ENCODE data around the gene JMJD8. TPM values are rescaled to one million over a fixed set of nuclear protein-coding genes. Genes with fewer than 3 reads are reported as not detected.
"Not testable (repeated sequence)": the region's sequence is repeated elsewhere in the genome, so short reads cannot be mapped to it uniquely, and the experiment has no call there.

The JMJD8 gene
- total RNA-seq, 1 donor from 2014 or later = 20.2 TPM

- DNase-seq (ENCODE audit: low read depth in 2 of 2) = no peak
Measured at GRCh38 chr16:692356-693108, 8.4 kb upstream of the JMJD8 start.

- DNase-seq (ENCODE audit: low read depth in 2 of 2) = not testable (repeated sequence)
Measured at GRCh38 chr16:691242-691641, 7.1 kb upstream of the JMJD8 start.

GRCh38 chr16:689175-689897 lies 5.2 kb upstream of the JMJD8 start:
- DNase-seq (ENCODE audit: low read depth in 2 of 2) = no peak

- DNase-seq (ENCODE audit: low read depth in 2 of 2) = no peak
Measured at GRCh38 chr16:687499-687898, 3.4 kb upstream of the JMJD8 start.

GRCh38 chr16:686459-687260 lies 2.5 kb upstream of the JMJD8 start:
- DNase-seq (ENCODE audit: low read depth in 2 of 2) = no peak

GRCh38 chr16:685967-686366 lies 1.8 kb upstream of the JMJD8 start:
- DNase-seq (ENCODE audit: low read depth in 2 of 2) = peak; percentile 58 to 70

GRCh38 chr16:684961-685696 lies 995 bp upstream of the JMJD8 start:
- DNase-seq (ENCODE audit: low read depth in 2 of 2) = no peak

GRCh38 chr16:683396-684070 lies 601 bp downstream of the JMJD8 start:
- DNase-seq (ENCODE audit: low read depth in 2 of 2) = peak in 1 of 2 donors; percentile 20

GRCh38 chr16:682493-683395 lies 1.4 kb downstream of the JMJD8 start:
- no peak for DNase-seq (ENCODE audit: low read depth in 2 of 2)

GRCh38 chr16:681746-682427 lies 2.2 kb downstream of the JMJD8 start:
- DNase-seq (ENCODE audit: low read depth in 2 of 2) = no peak

GRCh38 chr16:680967-681745 lies 3.0 kb downstream of the JMJD8 start:
- peak; percentile 43 to 45 for DNase-seq (ENCODE audit: low read depth in 2 of 2)

GRCh38 chr16:680625-680945 lies 3.5 kb downstream of the JMJD8 start:
- no peak for DNase-seq (ENCODE audit: low read depth in 2 of 2)

GRCh38 chr16:679814-680624 lies 4.1 kb downstream of the JMJD8 start, which contains the start of gene STUB1:
Gene STUB1 (plus strand): TSS chr16:680410. CDS start chr16:680526, 116 bp downstream.
- DNase-seq (ENCODE audit: low read depth in 2 of 2) = peak; percentile 90 to 95

- DNase-seq (ENCODE audit: low read depth in 2 of 2) = peak; percentile 49 to 77
Measured at GRCh38 chr16:678858-679813, 5.0 kb downstream of the JMJD8 start.

- DNase-seq (ENCODE audit: low read depth in 2 of 2) = no peak
Measured at GRCh38 chr16:678209-678857, 5.8 kb downstream of the JMJD8 start.

Measured in lung microvascular endothelial cell (primary cell).